ENCODE data around the gene UBE2E2.
"Not testable (repeated sequence)": the region's sequence is repeated elsewhere in the genome, so short reads cannot be mapped to it uniquely, and the experiment has no call there.

UBE2E2 gene

GRCh38 chr3:23320586-23321570, 117.8 kb downstream of the UBE2E2 start:
- no peaks in the 10 kb centered on the region; the same call in 1 of the 2 replicates for H3K4me1 ChIP-seq (ENCODE audit: control insufficient read depth, insufficient read depth, low read length)
- H3K4me3 ChIP-seq (ENCODE audit: low read length) = no peak overlapping the region
- H3K36me3 ChIP-seq (ENCODE audit: control insufficient read depth, insufficient read depth, low read length) = no peaks in the 10 kb centered on the region
- H3K27ac ChIP-seq (ENCODE audit: low read length) = no peak overlapping the region
- no peaks in the 10 kb centered on the region for H3K9me3 ChIP-seq (ENCODE audit: control insufficient read depth, insufficient read depth, low read length)
- DNase-seq (ENCODE audit: low read depth, low spot score) = no peak
- WGBS (ENCODE audit: insufficient coverage, insufficient read length) = no CpG with 5 or more reads among the region's 10 CpGs
- H3K27me3 ChIP-seq (ENCODE audit: control insufficient read depth, insufficient read depth, low read length) = no peaks in the 10 kb centered on the region

DNA sequence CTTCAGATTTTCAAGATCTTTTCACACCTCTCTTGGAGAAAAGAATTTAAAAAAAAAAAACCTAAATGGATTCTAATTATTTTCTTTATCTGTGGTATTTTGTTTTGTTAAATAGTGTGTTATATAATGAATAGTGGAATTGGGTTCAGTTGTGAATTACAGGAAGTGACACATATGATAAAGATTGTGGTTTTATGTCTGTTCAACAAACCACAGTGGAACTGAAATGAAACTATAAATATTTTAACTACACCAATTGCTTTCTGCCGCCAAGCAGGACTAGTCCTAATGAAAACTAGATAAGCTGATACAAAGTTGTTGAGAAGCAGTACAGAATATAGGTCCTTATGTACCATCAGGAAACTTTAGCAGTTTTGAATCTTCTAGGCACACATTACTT, 121.6 kb downstream of the UBE2E2 start:
- Histone ChIP-seq H3K36me3 (ENCODE audit: control insufficient read depth, insufficient read depth, low read length) (no peaks in the 10 kb centered on the region), H3K9me3 (ENCODE audit: control insufficient read depth, insufficient read depth, low read length) (no peaks in the 10 kb centered on the region), H3K27ac (ENCODE audit: low read length) (no peak overlapping the region), H3K4me3 (ENCODE audit: low read length) (no peak overlapping the region), H3K4me1 (ENCODE audit: control insufficient read depth, insufficient read depth, low read length) (no peaks in the 10 kb centered on the region; the same call in 1 of the 2 replicates), H3K27me3 (ENCODE audit: control insufficient read depth, insufficient read depth, low read length) (no peaks in the 10 kb centered on the region)
- no peak for DNase-seq (ENCODE audit: low read depth, low spot score)
- WGBS (ENCODE audit: insufficient coverage, insufficient read length) = no CpG with 5 or more reads among the region's 1 CpG

- H3K9me3 ChIP-seq (ENCODE audit: control insufficient read depth, insufficient read depth, low read length) = no peaks in the 10 kb centered on the region
- H3K4me1 ChIP-seq (ENCODE audit: control insufficient read depth, insufficient read depth, low read length) = no peaks in the 10 kb centered on the region; the same call in 1 of the 2 replicates
- H3K36me3 ChIP-seq (ENCODE audit: control insufficient read depth, insufficient read depth, low read length) = no peaks in the 10 kb centered on the region
- no CpG with 5 or more reads among the region's 4 CpGs for WGBS (ENCODE audit: insufficient coverage, insufficient read length)
- no peak overlapping the region for H3K4me3 ChIP-seq (ENCODE audit: low read length)
- no peak for DNase-seq (ENCODE audit: low read depth, low spot score)
- H3K27ac ChIP-seq (ENCODE audit: low read length) = no peak overlapping the region
- no peaks in the 10 kb centered on the region for H3K27me3 ChIP-seq (ENCODE audit: control insufficient read depth, insufficient read depth, low read length)
Observed at GRCh38 chr3:23325466-23326065, 122.4 kb downstream of the UBE2E2 start.

- no peaks in the 10 kb centered on the region for H3K36me3 ChIP-seq (ENCODE audit: control insufficient read depth, insufficient read depth, low read length)
- no peaks in the 10 kb centered on the region for H3K27me3 ChIP-seq (ENCODE audit: control insufficient read depth, insufficient read depth, low read length)
- DNase-seq (ENCODE audit: low read depth, low spot score) = no peak
- no CpG with 5 or more reads among the region's 6 CpGs for WGBS (ENCODE audit: insufficient coverage, insufficient read length)
- no peak overlapping the region for H3K27ac ChIP-seq (ENCODE audit: low read length)
- no peaks in the 10 kb centered on the region for H3K9me3 ChIP-seq (ENCODE audit: control insufficient read depth, insufficient read depth, low read length)
- no peaks in the 10 kb centered on the region for H3K4me1 ChIP-seq (ENCODE audit: control insufficient read depth, insufficient read depth, low read length)
- no peak overlapping the region for H3K4me3 ChIP-seq (ENCODE audit: low read length)
Observed at GRCh38 chr3:23329471-23330105, 126.5 kb downstream of the UBE2E2 start.

GRCh38 chr3:23330568-23330967, 127.4 kb downstream of the UBE2E2 start:
- Histone ChIP-seq H3K4me1 (ENCODE audit: control insufficient read depth, insufficient read depth, low read length) (no peaks in the 10 kb centered on the region), H3K27me3 (ENCODE audit: control insufficient read depth, insufficient read depth, low read length) (no peaks in the 10 kb centered on the region), H3K4me3 (ENCODE audit: low read length) (no peak overlapping the region), H3K9me3 (ENCODE audit: control insufficient read depth, insufficient read depth, low read length) (no peaks in the 10 kb centered on the region), H3K36me3 (ENCODE audit: control insufficient read depth, insufficient read depth, low read length) (no peaks in the 10 kb centered on the region), H3K27ac (ENCODE audit: low read length) (no peak overlapping the region)
- DNase-seq (ENCODE audit: low read depth, low spot score) = no peak
- WGBS (ENCODE audit: insufficient coverage, insufficient read length) = no CpG with 5 or more reads among the region's 1 CpG

GRCh38 chr3:23331141-23331935, 128.2 kb downstream of the UBE2E2 start:
- Histone ChIP-seq H3K27me3 (ENCODE audit: control insufficient read depth, insufficient read depth, low read length) (no peaks in the 10 kb centered on the region), H3K36me3 (ENCODE audit: control insufficient read depth, insufficient read depth, low read length) (no peaks in the 10 kb centered on the region), H3K4me1 (ENCODE audit: control insufficient read depth, insufficient read depth, low read length) (no peaks in the 10 kb centered on the region), H3K27ac (ENCODE audit: low read length) (no peak overlapping the region), H3K9me3 (ENCODE audit: control insufficient read depth, insufficient read depth, low read length) (no peaks in the 10 kb centered on the region), H3K4me3 (ENCODE audit: low read length) (no peak overlapping the region)
- WGBS (ENCODE audit: insufficient coverage, insufficient read length) = no CpG with 5 or more reads among the region's 1 CpG
- DNase-seq (ENCODE audit: low read depth, low spot score) = no peak

- H3K27ac ChIP-seq (ENCODE audit: low read length) = no peak overlapping the region
- no peak for DNase-seq (ENCODE audit: low read depth, low spot score)
Observed at GRCh38 chr3:23333633-23334032, 130.5 kb downstream of the UBE2E2 start.

GRCh38 chr3:23336853-23337252, 133.7 kb downstream of the UBE2E2 start:
- not testable (repeated sequence) for H3K4me1 ChIP-seq (ENCODE audit: control insufficient read depth, insufficient read depth, low read length); H3K36me3 ChIP-seq (ENCODE audit: control insufficient read depth, insufficient read depth, low read length); H3K9me3 ChIP-seq (ENCODE audit: control insufficient read depth, insufficient read depth, low read length); H3K27ac ChIP-seq (ENCODE audit: low read length); DNase-seq (ENCODE audit: low read depth, low spot score); H3K4me3 ChIP-seq (ENCODE audit: low read length); H3K27me3 ChIP-seq (ENCODE audit: control insufficient read depth, insufficient read depth, low read length)
- no CpG with 5 or more reads among the region's 4 CpGs for WGBS (ENCODE audit: insufficient coverage, insufficient read length)

More at GRCh38 chr3:23333633-23334032, 130.5 kb downstream of the UBE2E2 start:
- no peak overlapping the region for H3K4me3 ChIP-seq (ENCODE audit: low read length)
- H3K36me3 ChIP-seq (ENCODE audit: control insufficient read depth, insufficient read depth, low read length) = no peaks in the 10 kb centered on the region
- no peaks in the 10 kb centered on the region for H3K9me3 ChIP-seq (ENCODE audit: control insufficient read depth, insufficient read depth, low read length)
- 100% methylated on average over 1 of the region's 2 CpGs for WGBS (ENCODE audit: insufficient coverage, insufficient read length)
- H3K4me1 ChIP-seq (ENCODE audit: control insufficient read depth, insufficient read depth, low read length) = no peaks in the 10 kb centered on the region
- no peaks in the 10 kb centered on the region for H3K27me3 ChIP-seq (ENCODE audit: control insufficient read depth, insufficient read depth, low read length)

GRCh38 chr3:23341147-23341838, 138.2 kb downstream of the UBE2E2 start:
- Histone ChIP-seq H3K9me3 (ENCODE audit: control insufficient read depth, insufficient read depth, low read length) (no peaks in the 10 kb centered on the region), H3K27ac (ENCODE audit: low read length) (no peak overlapping the region), H3K36me3 (ENCODE audit: control insufficient read depth, insufficient read depth, low read length) (no peaks in the 10 kb centered on the region), H3K4me3 (ENCODE audit: low read length) (no peak overlapping the region), H3K27me3 (ENCODE audit: control insufficient read depth, insufficient read depth, low read length) (no peaks in the 10 kb centered on the region), H3K4me1 (ENCODE audit: control insufficient read depth, insufficient read depth, low read length) (no peaks in the 10 kb centered on the region)
- no peak for DNase-seq (ENCODE audit: low read depth, low spot score)
- 94% methylated on average over 1 of the region's 1 CpG for WGBS (ENCODE audit: insufficient coverage, insufficient read length)
